DND-41 (cell line): ENCODE measurements around the gene PLEKHO2.

Experiments used
- ATAC-seq: fragments of 200-7000 bp; cut with Tn5 transposase; 3 replicates; pipeline ENCODE4 v1.9.1; 2021; ENCODE audit warnings: low read depth; ENCODE audit not compliant: insufficient read depth
- DNase-seq: peaks from one replicate; pipeline ENCODE4 v3.0.0-alpha.2; 2020
- H2AFZ ChIP-seq: 2 replicates; pipeline ENCODE4 v1.6.0; 2012; ENCODE audit warnings: low read depth, low read length
- H3K27ac ChIP-seq: 2 replicates; pipeline ENCODE4 v1.5.1; 2012; ENCODE audit warnings: low read length, inconsistent platforms
- H3K27me3 ChIP-seq: fragments of 200-600 bp; sonication (generic); 2 replicates; pipeline ENCODE4 v1.6.0; 2012; ENCODE audit warnings: low read length, mild to moderate bottlenecking, inconsistent platforms; ENCODE audit not compliant: insufficient read depth, poor library complexity
- H3K36me3 ChIP-seq: 2 replicates; pipeline ENCODE4 v1.5.1; 2012; ENCODE audit warnings: low read length, inconsistent platforms; ENCODE audit not compliant: insufficient read depth
- H3K4me1 ChIP-seq: 2 replicates; pipeline ENCODE4 v1.5.1; 2012; ENCODE audit warnings: mild to moderate bottlenecking, low read length; ENCODE audit not compliant: insufficient read depth
- H3K4me2 ChIP-seq: 2 replicates; pipeline ENCODE4 v1.6.0; 2012; ENCODE audit warnings: mild to moderate bottlenecking, moderate library complexity, low read length, inconsistent platforms; ENCODE audit not compliant: insufficient read depth
- H3K4me3 ChIP-seq, 2 experiments: fragments of 200-600 bp in 1 of 2; shearing (Covaris generic) in 1 of 2; 2 replicates each; pipeline ENCODE4 v1.5.1; 2012 to 2016; ENCODE audit warnings: inconsistent platforms in 2 of 2, low read length in 2 of 2, mild to moderate bottlenecking in 2 of 2, low read depth in 1 of 2, moderate library complexity in 1 of 2
- H3K79me2 ChIP-seq: 2 replicates; pipeline ENCODE4 v1.6.0; 2012; ENCODE audit warnings: low read length, inconsistent platforms; ENCODE audit not compliant: insufficient read depth
- H3K9ac ChIP-seq: 2 replicates; pipeline ENCODE4 v1.6.0; 2012; ENCODE audit warnings: low read depth, mild to moderate bottlenecking, inconsistent platforms, low read length, moderate library complexity
- H3K9me3 ChIP-seq: 2 replicates; pipeline ENCODE4 v1.5.1; 2012; ENCODE audit warnings: low read length, moderate library complexity, mild to moderate bottlenecking, inconsistent platforms; ENCODE audit not compliant: insufficient read depth, severe bottlenecking
- H4K20me1 ChIP-seq: 2 replicates; pipeline ENCODE4 v1.6.0; 2012; ENCODE audit warnings: low read length; ENCODE audit not compliant: insufficient read depth
- CTCF ChIP-seq: IDR thresholded peaks from 2 replicates; pipeline ENCODE4 v1.5.1; 2012; ENCODE audit warnings: borderline replicate concordance, low read length, moderate library complexity, mild to moderate bottlenecking; ENCODE audit not compliant: poor library complexity, severe bottlenecking; ENCODE audit errors: extremely low read depth
- EZH2 ChIP-seq: IDR thresholded peaks from 3 replicates; pipeline ENCODE4 v1.6.1; 2012; ENCODE audit warnings: borderline replicate concordance, low read depth, mild to moderate bottlenecking, moderate library complexity, low read length, inconsistent platforms; ENCODE audit not compliant: severe bottlenecking

The PLEKHO2 gene

GRCh38 chr15:64875641-64876223 lies 34.0 kb downstream of the PLEKHO2 start:
- Histone ChIP-seq H2AFZ (no peak overlapping the region), H3K4me1 (no peaks in the 10 kb centered on the region), H3K36me3 (no peaks in the 10 kb centered on the region), H3K4me2 (no peak overlapping the region), H4K20me1 (no peaks in the 10 kb centered on the region), H3K27ac (no peak overlapping the region), H3K9me3 (no peaks in the 10 kb centered on the region), H3K4me3 (no peak overlapping the region), H3K27me3 (no peaks in the 10 kb centered on the region), H3K79me2 (no peaks in the 10 kb centered on the region), H3K9ac (no peak overlapping the region)
- no peak for TF ChIP-seq EZH2
- no peak for TF ChIP-seq CTCF
- ATAC-seq = no peak
- no peak for DNase-seq

- no peaks in the 10 kb centered on the region for H3K4me1 ChIP-seq
- H3K79me2 ChIP-seq = no peaks in the 10 kb centered on the region
- H2AFZ ChIP-seq = no peak overlapping the region
- no peaks in the 10 kb centered on the region for H3K27me3 ChIP-seq
- no peak overlapping the region for H3K4me3 ChIP-seq
- no peaks in the 10 kb centered on the region for H3K36me3 ChIP-seq
- H3K4me2 ChIP-seq = no peak overlapping the region
- DNase-seq (no peak), ATAC-seq (no peak)
- H3K9ac ChIP-seq = no peak overlapping the region
- no peak overlapping the region for H3K27ac ChIP-seq
- H3K9me3 ChIP-seq = no peaks in the 10 kb centered on the region
- no peaks in the 10 kb centered on the region for H4K20me1 ChIP-seq
- TF ChIP-seq CTCF (no peak), EZH2 (no peak)
These were observed 35.7 kb downstream of the PLEKHO2 start for GRCh38 chr15:64877435-64877834.

GRCh38 chr15:64878705-64879104 lies 37.0 kb downstream of the PLEKHO2 start:
- Histone ChIP-seq H4K20me1 (no peaks in the 10 kb centered on the region), H3K27me3 (no peaks in the 10 kb centered on the region), H3K79me2 (no peaks in the 10 kb centered on the region), H3K4me2 (no peak overlapping the region), H3K36me3 (no peaks in the 10 kb centered on the region), H3K27ac (no peak overlapping the region), H3K4me1 (no peaks in the 10 kb centered on the region), H2AFZ (no peak overlapping the region), H3K9ac (no peak overlapping the region), H3K9me3 (no peaks in the 10 kb centered on the region), H3K4me3 (no peak overlapping the region)
- ATAC-seq (no peak), DNase-seq (no peak)
- TF ChIP-seq EZH2 (no peak), CTCF (no peak)
